ENCODE measurements around the gene EXOC2.

GRCh38 chr6:709471-710056 lies 16.6 kb upstream of the EXOC2 start:
- TF ChIP-seq CTCF (IDR thresholded peaks at IDR 0.05; ENCODE audit: low read depth, low read length, poor library complexity, severe bottlenecking) (no peak), EZH2phosphoT487 (IDR thresholded peaks at IDR 0.05; ENCODE audit: borderline replicate concordance, low read length) (no peak)

All from DOHH2 (cell line).